AML-193 (cell line): ENCODE measurements around the gene MYH9.
A peak's percentile ranks its signal among the peaks of the same experiment; 100 is the strongest.

Experiments
- DNase-seq, 2 experiments: peaks; one replicate each; lab custom pipeline; 2025; lab: John Stamatoyannopoulos, UW

Gene MYH9

DNA sequence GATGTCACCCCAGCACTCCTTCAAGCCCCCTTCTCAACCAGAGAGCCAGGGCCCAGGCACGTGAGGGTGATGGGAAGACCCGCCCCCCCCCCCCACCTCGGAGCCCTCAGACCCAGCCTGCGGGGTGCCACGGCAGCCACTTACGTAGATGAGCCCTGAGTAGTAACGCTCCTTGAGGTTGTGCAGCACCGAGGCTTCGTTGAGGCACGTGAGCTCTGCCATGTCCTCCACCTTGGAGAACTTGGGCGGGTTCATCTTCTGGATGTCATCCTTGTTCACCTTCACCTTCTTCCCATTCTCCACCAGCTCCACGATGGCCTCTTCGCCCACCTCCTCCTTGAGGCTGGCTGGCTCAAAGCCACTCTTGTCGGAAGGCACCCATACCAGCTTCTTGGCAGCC, 39.0 kb downstream of the MYH9 start:
- no peak for DNase-seq

DNA sequence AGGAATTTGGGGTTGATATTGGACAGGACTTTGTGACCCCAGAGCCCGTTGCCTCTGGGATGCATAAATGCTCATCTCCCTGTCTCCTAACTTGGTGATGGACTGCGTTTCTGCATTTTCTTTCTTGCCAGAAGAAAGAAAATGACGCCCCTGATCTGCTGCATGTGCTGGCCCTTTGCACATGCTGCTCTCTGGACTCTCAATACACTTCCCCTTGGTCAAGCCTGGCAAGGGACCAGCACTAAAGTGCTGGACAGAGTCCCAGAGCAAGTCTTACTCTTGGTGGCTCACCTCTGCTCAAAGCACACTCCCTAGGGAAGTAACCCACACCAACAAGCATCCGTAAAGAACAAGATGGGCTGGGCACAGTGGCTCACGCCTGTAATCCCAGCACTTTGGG, 40.7 kb downstream of the MYH9 start:
- no peak for DNase-seq

DNA sequence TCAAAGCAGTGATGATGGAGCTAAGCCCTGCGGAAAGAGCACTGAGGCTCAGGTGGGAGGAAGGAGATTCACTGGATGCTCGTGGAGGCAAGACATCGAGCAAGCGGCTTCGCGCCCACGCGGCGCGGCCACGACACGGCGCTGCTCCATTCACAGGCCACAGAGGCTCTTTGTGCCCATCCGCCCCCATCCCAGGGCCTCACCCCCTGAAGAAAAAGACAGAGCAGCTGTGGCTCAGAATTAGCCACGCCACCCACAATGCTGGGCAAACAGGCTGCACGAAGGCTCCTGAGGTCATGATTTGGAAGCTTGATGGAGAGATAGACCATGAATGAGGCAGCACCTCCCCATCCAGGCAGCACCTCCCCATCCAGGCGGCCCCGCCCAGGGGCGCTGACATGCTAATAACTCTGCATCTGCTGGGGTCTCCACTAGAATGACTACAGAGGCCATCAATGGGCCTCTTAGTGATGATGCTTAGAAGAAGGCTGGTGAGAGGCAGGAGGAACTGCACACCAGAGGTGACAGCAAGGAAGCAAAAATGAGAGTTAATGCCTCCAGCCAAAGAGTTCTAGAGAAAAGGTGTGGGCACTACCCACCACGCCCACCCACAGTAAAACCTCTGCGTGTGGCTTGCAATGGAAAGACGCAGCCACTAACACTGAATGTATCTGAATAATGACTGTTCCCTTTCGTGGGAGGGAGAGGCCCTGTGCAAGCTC, 43.5 kb downstream of the MYH9 start:
- DNase-seq: no peak

DNA sequence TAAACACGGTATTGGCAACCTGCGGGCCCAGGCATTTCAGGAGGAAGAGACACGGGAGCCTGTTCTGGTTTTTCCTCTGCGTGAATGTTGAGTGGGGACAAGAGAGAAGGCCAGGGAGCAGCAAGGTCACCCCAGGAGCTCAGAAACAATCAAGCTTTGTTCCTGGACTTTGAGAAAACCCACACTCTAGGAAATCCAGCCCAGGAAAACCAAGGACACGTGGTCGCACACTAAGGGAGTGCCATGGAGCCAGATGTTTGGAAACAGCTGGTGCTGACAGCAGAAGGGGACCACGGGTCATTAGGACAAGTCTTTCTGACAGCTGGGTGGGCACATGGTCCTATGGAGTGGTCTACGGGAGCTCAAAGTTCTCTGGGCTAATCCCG, 44.1 kb downstream of the MYH9 start:
- no peak for DNase-seq

DNA sequence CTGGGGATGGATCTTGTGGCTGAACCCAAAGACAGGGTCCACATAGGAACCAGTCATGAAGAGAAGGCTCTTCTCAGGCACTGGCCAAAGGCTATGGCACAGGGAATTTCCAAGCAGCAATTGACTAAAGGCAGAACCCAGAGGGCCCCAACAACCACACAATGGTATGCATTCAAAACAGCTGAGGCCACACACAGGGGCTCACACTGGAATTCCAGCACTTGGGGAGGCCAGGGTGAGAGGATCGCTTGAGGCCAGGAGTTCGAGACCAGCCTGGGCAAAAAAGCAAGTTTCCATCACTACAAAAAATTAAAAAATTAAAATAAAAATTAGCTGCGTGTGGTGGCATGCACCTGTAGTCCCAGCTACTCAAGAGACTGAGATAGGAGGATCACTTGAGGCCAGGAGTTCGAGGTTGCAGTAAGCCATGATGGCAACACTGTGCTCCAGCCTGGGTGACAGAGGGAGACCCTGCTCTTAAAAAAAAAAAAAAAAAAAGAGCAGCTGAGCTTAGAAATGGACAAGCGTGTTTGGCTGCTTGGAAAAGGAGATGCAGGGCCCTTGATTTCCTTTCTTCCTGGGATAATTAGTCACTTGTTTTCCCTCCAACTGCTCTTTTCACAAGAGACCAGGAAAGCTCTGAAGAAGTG, 44.6 kb downstream of the MYH9 start:
- DNase-seq: no peak

DNA sequence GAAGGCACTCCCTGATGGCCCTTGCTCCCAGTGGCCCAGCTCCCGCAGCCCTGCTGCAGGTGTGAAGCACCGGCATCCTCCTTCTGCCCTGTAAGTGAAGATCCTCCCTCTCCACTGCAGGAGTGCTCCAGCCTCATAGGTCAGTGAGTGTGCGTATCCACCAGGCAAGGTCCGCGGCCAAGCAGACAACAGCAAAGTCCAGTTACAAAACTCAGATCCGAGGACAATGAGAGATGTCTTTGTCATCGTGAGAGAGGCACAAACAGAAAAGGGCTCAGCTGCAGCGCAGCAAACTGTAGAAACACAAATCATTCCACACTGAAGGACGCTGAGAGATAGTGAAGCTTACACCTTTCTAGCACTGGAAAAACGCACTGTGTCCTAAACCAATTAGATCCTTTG, 46.1 kb downstream of the MYH9 start:
- no peak for DNase-seq

GRCh38 chr22:36340621-36341020, 47.1 kb downstream of the MYH9 start:
- DNase-seq: no peak

DNA sequence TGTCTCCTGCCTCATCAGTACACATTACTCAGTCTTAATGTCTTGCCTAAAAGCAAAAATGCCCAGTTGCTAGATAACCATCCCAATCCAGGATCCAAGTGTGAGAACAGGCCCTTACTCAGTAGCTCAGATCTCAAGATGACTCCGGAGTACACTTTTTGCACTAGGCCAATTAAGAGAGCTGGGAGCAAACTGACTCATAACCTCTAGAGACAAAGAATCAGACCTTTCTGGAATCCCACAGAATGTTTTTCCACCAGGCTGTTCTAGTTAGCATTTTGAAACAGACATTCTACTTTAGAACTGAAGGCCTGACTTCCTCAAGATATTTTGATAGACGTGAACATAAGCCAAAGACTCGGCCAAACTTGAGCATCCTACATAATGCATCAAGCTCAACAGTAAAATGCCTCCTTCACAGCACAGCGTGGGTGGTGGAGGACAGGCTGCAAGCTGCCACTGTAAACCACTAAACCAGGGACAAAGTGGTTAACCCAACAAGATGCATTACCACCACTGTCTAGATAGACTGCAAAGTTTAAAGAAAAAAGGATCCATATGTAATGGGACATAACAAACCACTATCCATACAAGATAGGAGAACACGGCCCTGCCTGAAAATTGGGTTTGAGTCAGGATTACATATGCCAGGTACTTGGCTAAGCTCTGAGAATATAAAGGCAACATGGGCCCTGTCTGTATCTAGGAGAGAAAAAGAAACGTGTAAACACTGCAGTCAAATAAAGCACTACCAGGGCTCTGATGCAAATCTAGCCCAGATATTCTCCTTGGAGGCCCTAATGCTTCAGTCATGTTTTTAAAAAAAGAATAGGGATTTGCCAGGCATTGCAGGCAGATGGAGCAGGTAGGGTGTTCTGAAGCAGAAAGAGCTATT, 48.3 kb downstream of the MYH9 start:
- no peak for DNase-seq

DNA sequence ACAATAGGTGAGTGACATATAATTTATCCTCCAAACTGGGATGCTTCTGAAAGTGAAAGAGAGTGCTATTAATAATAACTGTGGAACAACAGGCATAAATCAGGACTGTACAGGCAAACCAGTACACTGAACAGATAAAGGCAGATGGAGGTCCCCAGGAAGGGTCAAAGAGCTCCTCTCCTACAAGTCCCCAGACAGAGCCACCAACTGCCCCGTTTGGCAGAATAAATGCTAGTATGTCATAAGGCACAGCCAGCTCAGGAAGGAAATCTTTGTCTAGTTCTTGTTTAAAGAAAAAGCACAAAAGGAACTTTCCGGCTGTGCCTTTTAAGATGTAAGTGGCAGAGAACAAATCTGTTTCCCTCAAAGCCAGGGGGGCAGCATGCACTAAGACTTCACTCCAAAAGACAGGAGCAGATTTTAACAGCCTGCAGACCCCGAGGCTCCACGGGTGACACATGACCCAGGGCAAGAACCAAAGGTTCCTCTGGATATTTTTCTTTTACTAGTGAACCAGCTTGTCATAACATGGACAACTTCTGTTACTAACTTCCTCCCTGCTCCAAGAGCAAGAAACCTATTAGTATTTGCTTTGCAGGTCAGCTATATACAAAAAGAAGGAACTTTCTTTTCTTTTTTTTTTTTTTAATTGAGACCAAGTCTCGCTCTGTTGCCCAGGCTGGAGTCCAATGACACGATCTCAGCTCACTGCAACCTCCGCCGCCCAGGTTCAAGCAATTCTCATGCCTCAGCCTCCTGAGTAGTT, 50.2 kb downstream of the MYH9 start:
- no peak for DNase-seq

DNA sequence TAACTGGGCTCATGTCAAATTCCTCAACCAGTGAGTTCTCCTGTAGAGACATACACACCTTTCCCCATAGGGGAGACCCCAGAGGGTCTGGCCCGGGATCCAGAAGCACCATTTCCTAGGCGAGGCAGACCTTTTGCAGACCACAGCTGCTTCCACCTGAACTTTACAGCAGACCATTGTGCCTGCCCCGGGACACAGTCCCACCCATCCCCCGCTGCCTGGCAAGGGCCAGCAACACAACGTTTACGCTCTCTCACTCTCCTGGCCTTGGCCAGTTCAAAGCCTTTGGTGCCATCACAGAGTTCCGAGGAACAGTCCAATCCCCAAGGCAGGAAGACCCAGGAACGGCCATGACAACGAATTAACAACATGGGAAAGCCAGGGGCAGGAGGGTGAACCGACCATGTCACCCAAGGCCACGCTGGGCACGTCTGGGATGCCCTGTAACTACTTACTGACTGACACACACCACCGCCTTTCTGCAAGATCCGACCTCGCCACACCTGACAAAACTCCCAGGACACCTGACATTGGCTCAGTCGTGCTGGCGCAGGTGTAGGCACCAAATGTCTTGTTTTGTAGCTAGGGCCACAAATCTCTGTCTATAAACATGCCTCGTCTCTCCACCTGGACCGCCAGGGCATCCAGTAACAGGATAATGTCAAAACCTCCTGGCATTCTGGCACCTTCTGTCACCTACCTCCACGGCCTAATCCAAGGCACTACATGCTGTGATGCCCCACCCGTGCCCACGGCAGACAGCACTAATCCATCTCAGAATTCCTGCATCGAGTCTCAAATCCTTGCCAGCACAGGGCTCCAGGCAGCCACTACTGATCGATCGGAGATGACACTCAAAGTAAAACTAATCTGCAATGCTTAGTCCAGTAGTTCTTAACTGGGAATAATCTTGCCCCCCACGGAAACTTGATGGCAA, 51.3 kb downstream of the MYH9 start:
- no peak for DNase-seq

GRCh38 chr22:36335621-36336020, 52.1 kb downstream of the MYH9 start:
- no peak for DNase-seq

DNA sequence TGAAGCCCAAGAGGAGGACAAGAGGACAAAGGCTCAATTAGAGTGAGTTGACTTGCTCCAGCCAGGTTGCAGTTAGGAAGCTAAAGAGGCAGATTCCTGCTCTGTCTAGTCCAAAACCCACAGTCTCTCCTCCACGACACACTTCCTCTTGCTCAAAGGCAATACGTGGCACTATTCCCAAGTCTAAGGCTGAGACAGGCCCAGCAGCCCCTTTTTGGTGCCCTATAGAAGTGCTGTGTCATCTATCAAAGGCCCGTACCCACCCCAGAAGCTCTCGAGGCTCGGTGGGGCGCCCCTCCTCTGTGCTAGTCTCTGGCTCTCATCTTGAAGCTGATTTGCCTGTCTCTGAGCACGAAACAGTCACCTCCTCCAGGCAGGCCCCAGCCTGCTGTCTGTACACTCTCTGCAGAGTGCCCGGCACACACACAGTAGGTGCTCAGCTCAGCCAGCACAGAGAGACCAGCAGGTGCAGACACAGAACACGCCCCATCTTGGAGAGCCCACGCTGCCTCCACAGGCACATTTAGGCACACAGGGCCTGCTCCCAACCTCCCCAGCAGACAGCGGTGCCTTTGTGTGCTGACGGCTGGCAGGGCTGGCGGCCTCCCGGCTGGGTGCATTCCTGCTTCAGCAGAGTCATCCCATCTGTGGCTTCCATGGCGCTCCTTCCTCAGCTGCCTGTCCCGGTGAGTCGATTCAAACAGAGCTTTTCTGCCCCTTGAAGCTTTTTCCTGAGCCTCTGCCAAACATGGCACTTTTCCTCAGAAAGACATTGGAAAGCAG, 52.8 kb downstream of the MYH9 start:
- peak in 1 of 2 experiments; percentile 16 for DNase-seq

DNA sequence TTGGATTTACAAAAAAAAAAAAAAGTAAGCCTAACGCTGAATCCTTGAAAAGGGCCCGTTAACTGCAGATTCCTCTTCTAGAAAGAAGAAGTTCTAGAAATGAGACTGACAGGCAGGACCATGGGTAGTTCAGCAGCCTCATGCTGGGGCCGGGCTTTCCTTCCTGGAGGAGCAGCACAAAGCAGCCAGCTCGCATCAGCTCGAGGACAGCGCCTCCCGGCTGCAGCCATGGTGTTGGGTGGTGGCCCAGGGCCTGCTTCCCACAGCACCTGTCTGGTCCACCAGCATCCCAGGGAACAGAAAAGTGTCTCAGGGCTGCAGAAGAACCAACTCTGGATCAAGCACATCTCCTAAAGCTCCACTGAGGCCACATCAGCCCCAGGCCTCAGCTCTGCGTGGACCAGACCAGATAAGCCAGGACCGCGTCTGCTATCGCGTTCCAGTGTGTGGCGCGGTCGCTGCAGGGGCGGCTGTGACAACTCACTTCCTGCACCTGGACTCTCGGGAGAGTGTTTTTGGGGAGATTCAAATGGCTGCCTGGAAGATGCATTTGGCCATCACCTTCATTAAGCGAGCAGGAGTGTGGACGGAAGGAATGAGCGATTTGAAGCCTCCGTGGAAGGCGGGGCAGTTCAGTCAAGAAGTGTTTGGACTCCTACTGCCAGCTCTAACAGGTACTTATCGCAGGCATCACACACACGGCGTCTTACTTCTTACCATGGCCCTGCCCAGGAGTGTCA, 53.5 kb downstream of the MYH9 start:
- DNase-seq: no peak

- DNase-seq: no peak
These were observed 54.1 kb downstream of the MYH9 start for GRCh38 chr22:36333644-36334043.

DNA sequence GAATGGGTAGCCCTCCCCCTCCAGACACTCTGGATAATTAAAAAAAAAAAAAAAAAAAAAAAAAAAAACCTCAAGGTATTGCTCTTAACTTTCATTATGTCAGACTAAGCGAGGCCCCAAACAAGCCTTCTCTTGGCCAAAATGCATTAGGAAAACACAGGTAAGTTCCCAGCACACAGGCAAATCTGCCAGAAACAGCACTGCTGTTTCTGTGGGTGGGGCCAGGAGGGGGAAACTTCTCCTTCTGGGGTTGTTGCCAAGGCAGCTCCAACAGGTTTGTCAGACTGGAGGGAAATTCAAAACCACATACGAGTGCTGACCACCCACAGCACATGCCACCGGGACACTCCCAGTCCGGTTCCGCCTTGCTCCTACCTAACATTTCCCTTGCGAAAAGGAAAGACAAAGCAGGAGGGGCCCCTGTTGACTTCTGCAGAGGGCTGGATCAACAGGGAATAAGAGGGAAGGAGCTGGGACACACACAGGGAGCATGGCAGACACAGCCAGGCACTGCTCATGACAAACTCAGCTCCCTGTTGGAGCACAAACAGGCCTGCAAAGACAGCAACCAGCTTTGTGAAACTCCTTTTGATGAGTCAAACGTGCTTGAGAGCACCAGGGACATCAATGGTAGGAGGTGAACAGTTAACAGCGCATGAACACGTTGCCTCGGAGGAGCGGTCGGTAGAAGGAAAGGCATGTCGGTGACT, 55.0 kb downstream of the MYH9 start:
- no peak for DNase-seq

DNA sequence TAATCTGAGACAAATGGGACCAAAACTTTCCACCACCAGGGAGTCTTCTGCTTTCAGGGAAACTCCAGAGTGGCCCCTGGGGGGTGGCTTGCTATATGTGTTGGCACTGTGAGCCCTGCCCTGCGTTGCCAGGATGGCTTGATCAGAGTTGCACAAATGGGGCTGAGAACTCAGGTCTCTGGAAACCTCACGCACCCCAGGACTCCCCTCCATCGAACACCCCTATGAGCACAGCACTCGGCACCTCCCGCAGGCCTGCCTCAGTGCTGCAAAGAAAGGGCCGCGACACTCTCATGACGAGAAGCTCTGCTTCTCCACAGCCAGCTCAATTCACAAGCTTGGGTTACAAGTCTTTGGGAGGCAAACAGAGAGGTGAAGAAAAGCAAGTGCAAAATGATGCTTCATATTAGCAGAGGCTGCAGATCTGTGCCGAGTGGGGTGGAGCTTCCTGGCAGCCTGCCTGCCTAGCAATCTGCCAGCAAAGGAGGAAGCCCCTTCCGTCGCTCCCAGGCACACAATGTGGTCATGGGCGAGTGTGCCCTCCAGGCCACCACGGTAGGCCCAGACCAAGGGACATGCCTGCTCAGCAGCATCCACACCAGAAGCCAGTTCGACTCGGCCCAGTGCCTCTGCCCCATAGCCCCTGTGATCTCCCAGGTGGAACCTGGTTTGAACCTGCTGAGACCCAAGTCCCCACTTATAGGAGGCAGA, 55.7 kb downstream of the MYH9 start:
- DNase-seq: peak; percentile 13 to 27

DNA sequence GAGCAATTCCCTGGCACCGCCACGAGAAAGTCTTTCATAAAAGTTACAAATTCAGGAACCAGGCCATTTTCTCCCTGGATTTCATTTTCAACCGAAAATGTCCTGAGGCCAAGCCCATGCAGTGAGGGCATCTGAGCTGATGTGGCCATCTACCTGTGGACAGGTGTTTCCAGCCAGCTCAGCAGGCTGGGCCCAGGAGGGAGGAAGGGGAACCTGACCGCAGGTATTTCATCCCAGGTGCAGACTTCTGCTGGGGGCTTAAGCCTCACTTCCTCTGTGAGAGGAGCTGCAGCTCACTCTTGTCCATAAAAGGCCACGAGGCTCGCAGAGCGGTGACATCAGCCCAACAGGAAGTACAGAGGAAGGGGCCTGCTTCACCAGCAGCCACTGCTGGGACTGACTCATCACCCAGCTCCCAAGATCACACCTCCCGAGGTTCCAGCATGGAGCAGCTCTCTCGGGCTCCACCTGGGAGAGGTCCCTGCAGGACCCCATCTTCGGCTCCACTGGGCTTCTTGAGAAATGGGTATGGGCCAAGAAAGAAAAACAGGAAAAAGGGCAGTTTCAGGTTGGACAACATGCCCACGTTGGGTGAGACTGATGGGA, 56.4 kb downstream of the MYH9 start:
- DNase-seq: peak; percentile 69 to 77
